WTC11 (cell line): ENCODE measurements around the gene MED10. TPM values are rescaled to one million over a fixed set of nuclear protein-coding genes. Genes with fewer than 3 reads are reported as not detected.

Experiments
- ATF1 ChIP-seq: sonication (generic); formaldehyde crosslinking; IDR thresholded peaks from 2 replicates; pipeline ENCODE4 v1.8.1; 2023; ENCODE audit warnings: mild to moderate bottlenecking, moderate library complexity, missing genetic modification reagents
- CDX4 ChIP-seq: fragments of 250-450 bp; sonication (Bioruptor Pico); IDR thresholded peaks from 2 replicates; pipeline ENCODE4 v1.9.0; 2021; ENCODE audit warnings: moderate library complexity, mild to moderate bottlenecking, inconsistent platforms, borderline replicate concordance
- CREM ChIP-seq: sonication (generic); formaldehyde crosslinking; IDR thresholded peaks from 2 replicates; pipeline ENCODE4 v1.8.1; 2022; ENCODE audit warnings: mild to moderate bottlenecking, missing genetic modification reagents, moderate library complexity
- E2F5 ChIP-seq: sonication (generic); formaldehyde crosslinking; IDR thresholded peaks from 2 replicates; pipeline ENCODE4 v1.8.1; 2022; ENCODE audit warnings: mild to moderate bottlenecking, moderate library complexity, missing genetic modification reagents
- EMX1 ChIP-seq: fragments of 250-450 bp; sonication (Bioruptor Pico); IDR thresholded peaks from 2 replicates; pipeline ENCODE4 v1.8.0; 2021; ENCODE audit warnings: mild to moderate bottlenecking
- ETV6 ChIP-seq: sonication (generic); formaldehyde crosslinking; IDR thresholded peaks from 2 replicates; pipeline ENCODE4 v1.8.1; 2022; ENCODE audit warnings: mild to moderate bottlenecking, missing genetic modification reagents
- FOXJ3 ChIP-seq: sonication (generic); formaldehyde crosslinking; IDR thresholded peaks from 2 replicates; pipeline ENCODE4 v1.9.0; 2021; ENCODE audit warnings: missing genetic modification reagents, mild to moderate bottlenecking, borderline replicate concordance
- FOXK1 ChIP-seq: sonication (generic); formaldehyde crosslinking; IDR thresholded peaks from 2 replicates; pipeline ENCODE4 v1.8.0; 2022; ENCODE audit warnings: mild to moderate bottlenecking, moderate library complexity, missing genetic modification reagents
- FOXP1 ChIP-seq: sonication (generic); formaldehyde crosslinking; IDR thresholded peaks from 2 replicates; pipeline ENCODE4 v1.8.0; 2022; ENCODE audit warnings: missing genetic modification reagents, mild to moderate bottlenecking, moderate library complexity, borderline replicate concordance
- GABPB1 ChIP-seq: sonication (generic); formaldehyde crosslinking; IDR thresholded peaks from 2 replicates; pipeline ENCODE4 v1.8.1; 2023; ENCODE audit warnings: mild to moderate bottlenecking, missing genetic modification reagents
- GRHL2 ChIP-seq: fragments of 250-450 bp; sonication (Bioruptor Pico); IDR thresholded peaks from 2 replicates; pipeline ENCODE4 v1.8.0; 2022; ENCODE audit warnings: mild to moderate bottlenecking, moderate library complexity; ENCODE audit not compliant: insufficient replicate concordance, severe bottlenecking
- GTF2I ChIP-seq: fragments of 250-450 bp; sonication (Bioruptor Pico); conservative IDR thresholded peaks from 2 replicates; pipeline ENCODE4 v1.4.0; 2021; ENCODE audit warnings: mild to moderate bottlenecking
- IRF1 ChIP-seq: sonication (generic); formaldehyde crosslinking; IDR thresholded peaks from 2 replicates; pipeline ENCODE4 v1.8.0; 2023; ENCODE audit warnings: missing genetic modification reagents
- JUN ChIP-seq: sonication (generic); formaldehyde crosslinking; IDR thresholded peaks from 2 replicates; pipeline ENCODE4 v1.8.0; 2023; ENCODE audit warnings: mild to moderate bottlenecking, missing genetic modification reagents
- MAX ChIP-seq: sonication (generic); formaldehyde crosslinking; IDR thresholded peaks from 2 replicates; pipeline ENCODE4 v1.8.0; 2022; ENCODE audit warnings: mild to moderate bottlenecking, missing genetic modification reagents
- NR1H2 ChIP-seq: sonication (generic); formaldehyde crosslinking; IDR thresholded peaks from 2 replicates; pipeline ENCODE4 v1.9.0; 2021; ENCODE audit warnings: mild to moderate bottlenecking, moderate library complexity, missing genetic modification reagents
- NR2C2 ChIP-seq: sonication (generic); formaldehyde crosslinking; IDR thresholded peaks from 2 replicates; pipeline ENCODE4 v1.8.0; 2022; ENCODE audit warnings: mild to moderate bottlenecking, missing genetic modification reagents
- OVOL2 ChIP-seq: fragments of 250-450 bp; sonication (Bioruptor Pico); IDR thresholded peaks from 2 replicates; pipeline ENCODE4 v1.9.0; 2021; ENCODE audit warnings: mild to moderate bottlenecking, borderline replicate concordance
- RELA ChIP-seq: sonication (generic); formaldehyde crosslinking; IDR thresholded peaks from 2 replicates; pipeline ENCODE4 v1.8.1; 2022; ENCODE audit warnings: missing genetic modification reagents, mild to moderate bottlenecking, borderline replicate concordance
- ZNF121 ChIP-seq: sonication (generic); formaldehyde crosslinking; IDR thresholded peaks from 2 replicates; pipeline ENCODE4 v1.8.0; 2023; ENCODE audit warnings: missing genetic modification reagents
- ZNF317 ChIP-seq: sonication (generic); formaldehyde crosslinking; IDR thresholded peaks from 2 replicates; pipeline ENCODE4 v1.8.1; 2023; ENCODE audit warnings: low read depth, mild to moderate bottlenecking, moderate library complexity, missing genetic modification reagents, borderline replicate concordance
- ZNF416 ChIP-seq: fragments of 250-450 bp; sonication (Bioruptor Pico); IDR thresholded peaks from 2 replicates; pipeline ENCODE4 v1.9.0; 2021; ENCODE audit warnings: mild to moderate bottlenecking, inconsistent platforms
- ZNF512 ChIP-seq: sonication (generic); formaldehyde crosslinking; IDR thresholded peaks from 2 replicates; pipeline ENCODE4 v1.8.1; 2022; ENCODE audit warnings: missing genetic modification reagents, borderline replicate concordance
- total RNA-seq: library from RNA; stranded (reverse); gene quantifications from 3 replicates; pipeline ENCODE4 v1.2.3, GENCODE V29; 2021
- TF ChIP-seq, protein P1 (sequence below): sonication (generic); formaldehyde crosslinking; IDR thresholded peaks from 2 replicates; pipeline ENCODE4 v1.8.1; 2023; ENCODE audit warnings: mild to moderate bottlenecking, moderate library complexity, missing genetic modification reagents
- TF ChIP-seq, protein P2 (sequence below): sonication (generic); formaldehyde crosslinking; IDR thresholded peaks from 2 replicates; pipeline ENCODE4 v1.8.1; 2023; ENCODE audit warnings: mild to moderate bottlenecking, missing genetic modification reagents
- TF ChIP-seq, protein P3 (sequence below): fragments of 250-450 bp; sonication (Bioruptor Pico); IDR thresholded peaks from 2 replicates; pipeline ENCODE4 v1.8.0; 2021; ENCODE audit warnings: mild to moderate bottlenecking
- TF ChIP-seq, protein P4 (sequence below): fragments of 250-450 bp; sonication (Bioruptor Pico); IDR thresholded peaks from 2 replicates; pipeline ENCODE4 v1.9.0; 2021; ENCODE audit warnings: mild to moderate bottlenecking

Gene MED10
- total RNA-seq, 1 experiment from 2014 or later, result 17.2 TPM

GRCh38 chr5:6377905-6378765 is at the start of gene MED10 (continued):
- TF ChIP-seq FOXK1 (no peak; the same call in 1 of the 2 replicates), ZNF512 (CRISPR knock-in tag) (no peak), ATF1 (CRISPR knock-in tag) (no peak), ETV6 (CRISPR knock-in tag) (peak; percentile 94), GABPB1 (CRISPR knock-in tag) (peak; percentile 63), E2F5 (CRISPR knock-in tag) (peak; percentile 78), EMX1 (no peak), CREM (CRISPR knock-in tag) (0 out of 2 replicates have a peak, but pooled peaks have one; percentile 43), JUN (CRISPR knock-in tag) (peak; percentile 72; the same call in 1 of the 2 replicates), CDX4 (CRISPR knock-in tag) (no peak), NR1H2 (CRISPR knock-in tag) (no peak), NR2C2 (CRISPR knock-in tag) (no peak), GTF2I (CRISPR knock-in tag) (no peak), FOXJ3 (CRISPR knock-in tag) (no peak), OVOL2 (CRISPR knock-in tag) (no peak), FOXP1 (CRISPR knock-in tag) (0 out of 2 replicates have a peak, but pooled peaks have one; percentile 16), IRF1 (CRISPR knock-in tag) (no peak), ZNF416 (CRISPR knock-in tag) (no peak), ZNF121 (CRISPR knock-in tag) (no peak), GRHL2 (no peak), RELA (CRISPR knock-in tag) (no peak), ZNF317 (CRISPR knock-in tag) (no peak), MAX (peak; percentile 67; the same call in 1 of the 2 replicates)
- TF ChIP-seq, protein P1, sequence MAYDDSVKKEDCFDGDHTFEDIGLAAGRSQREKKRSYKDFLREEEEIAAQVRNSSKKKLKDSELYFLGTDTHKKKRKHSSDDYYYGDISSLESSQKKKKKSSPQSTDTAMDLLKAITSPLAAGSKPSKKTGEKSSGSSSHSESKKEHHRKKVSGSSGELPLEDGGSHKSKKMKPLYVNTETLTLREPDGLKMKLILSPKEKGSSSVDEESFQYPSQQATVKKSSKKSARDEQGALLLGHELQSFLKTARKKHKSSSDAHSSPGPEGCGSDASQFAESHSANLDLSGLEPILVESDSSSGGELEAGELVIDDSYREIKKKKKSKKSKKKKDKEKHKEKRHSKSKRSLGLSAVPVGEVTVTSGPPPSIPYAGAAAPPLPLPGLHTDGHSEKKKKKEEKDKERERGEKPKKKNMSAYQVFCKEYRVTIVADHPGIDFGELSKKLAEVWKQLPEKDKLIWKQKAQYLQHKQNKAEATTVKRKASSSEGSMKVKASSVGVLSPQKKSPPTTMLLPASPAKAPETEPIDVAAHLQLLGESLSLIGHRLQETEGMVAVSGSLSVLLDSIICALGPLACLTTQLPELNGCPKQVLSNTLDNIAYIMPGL (CRISPR knock-in tag), result peak; percentile 59; the same call in 1 of the 2 replicates
- TF ChIP-seq, protein P2, sequence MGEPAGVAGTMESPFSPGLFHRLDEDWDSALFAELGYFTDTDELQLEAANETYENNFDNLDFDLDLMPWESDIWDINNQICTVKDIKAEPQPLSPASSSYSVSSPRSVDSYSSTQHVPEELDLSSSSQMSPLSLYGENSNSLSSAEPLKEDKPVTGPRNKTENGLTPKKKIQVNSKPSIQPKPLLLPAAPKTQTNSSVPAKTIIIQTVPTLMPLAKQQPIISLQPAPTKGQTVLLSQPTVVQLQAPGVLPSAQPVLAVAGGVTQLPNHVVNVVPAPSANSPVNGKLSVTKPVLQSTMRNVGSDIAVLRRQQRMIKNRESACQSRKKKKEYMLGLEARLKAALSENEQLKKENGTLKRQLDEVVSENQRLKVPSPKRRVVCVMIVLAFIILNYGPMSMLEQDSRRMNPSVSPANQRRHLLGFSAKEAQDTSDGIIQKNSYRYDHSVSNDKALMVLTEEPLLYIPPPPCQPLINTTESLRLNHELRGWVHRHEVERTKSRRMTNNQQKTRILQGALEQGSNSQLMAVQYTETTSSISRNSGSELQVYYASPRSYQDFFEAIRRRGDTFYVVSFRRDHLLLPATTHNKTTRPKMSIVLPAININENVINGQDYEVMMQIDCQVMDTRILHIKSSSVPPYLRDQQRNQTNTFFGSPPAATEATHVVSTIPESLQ (CRISPR knock-in tag), result no peak
- TF ChIP-seq, protein P3, sequence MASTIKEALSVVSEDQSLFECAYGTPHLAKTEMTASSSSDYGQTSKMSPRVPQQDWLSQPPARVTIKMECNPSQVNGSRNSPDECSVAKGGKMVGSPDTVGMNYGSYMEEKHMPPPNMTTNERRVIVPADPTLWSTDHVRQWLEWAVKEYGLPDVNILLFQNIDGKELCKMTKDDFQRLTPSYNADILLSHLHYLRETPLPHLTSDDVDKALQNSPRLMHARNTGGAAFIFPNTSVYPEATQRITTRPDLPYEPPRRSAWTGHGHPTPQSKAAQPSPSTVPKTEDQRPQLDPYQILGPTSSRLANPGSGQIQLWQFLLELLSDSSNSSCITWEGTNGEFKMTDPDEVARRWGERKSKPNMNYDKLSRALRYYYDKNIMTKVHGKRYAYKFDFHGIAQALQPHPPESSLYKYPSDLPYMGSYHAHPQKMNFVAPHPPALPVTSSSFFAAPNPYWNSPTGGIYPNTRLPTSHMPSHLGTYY (CRISPR knock-in tag), result no peak
- TF ChIP-seq, protein P4, sequence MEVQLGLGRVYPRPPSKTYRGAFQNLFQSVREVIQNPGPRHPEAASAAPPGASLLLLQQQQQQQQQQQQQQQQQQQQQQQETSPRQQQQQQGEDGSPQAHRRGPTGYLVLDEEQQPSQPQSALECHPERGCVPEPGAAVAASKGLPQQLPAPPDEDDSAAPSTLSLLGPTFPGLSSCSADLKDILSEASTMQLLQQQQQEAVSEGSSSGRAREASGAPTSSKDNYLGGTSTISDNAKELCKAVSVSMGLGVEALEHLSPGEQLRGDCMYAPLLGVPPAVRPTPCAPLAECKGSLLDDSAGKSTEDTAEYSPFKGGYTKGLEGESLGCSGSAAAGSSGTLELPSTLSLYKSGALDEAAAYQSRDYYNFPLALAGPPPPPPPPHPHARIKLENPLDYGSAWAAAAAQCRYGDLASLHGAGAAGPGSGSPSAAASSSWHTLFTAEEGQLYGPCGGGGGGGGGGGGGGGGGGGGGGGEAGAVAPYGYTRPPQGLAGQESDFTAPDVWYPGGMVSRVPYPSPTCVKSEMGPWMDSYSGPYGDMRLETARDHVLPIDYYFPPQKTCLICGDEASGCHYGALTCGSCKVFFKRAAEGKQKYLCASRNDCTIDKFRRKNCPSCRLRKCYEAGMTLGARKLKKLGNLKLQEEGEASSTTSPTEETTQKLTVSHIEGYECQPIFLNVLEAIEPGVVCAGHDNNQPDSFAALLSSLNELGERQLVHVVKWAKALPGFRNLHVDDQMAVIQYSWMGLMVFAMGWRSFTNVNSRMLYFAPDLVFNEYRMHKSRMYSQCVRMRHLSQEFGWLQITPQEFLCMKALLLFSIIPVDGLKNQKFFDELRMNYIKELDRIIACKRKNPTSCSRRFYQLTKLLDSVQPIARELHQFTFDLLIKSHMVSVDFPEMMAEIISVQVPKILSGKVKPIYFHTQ (CRISPR knock-in tag), result no peak
